OCI-LY1 (cell line): Measurements from ENCODE around the gene C11orf58.

ENCODE experiments used
- EZH2 ChIP-seq: fragments of 200-600 bp; sonication (generic), shearing (Covaris generic); IDR thresholded peaks from 2 replicates; pipeline ENCODE4 v1.8.0; 2017; ENCODE audit warnings: borderline replicate concordance, mixed run types, mild to moderate bottlenecking, antibody characterized with exemption, low read length, moderate library complexity, mixed read lengths
- TF ChIP-seq, protein P1 (sequence below): fragments of 200-600 bp; sonication (generic), shearing (Covaris generic); IDR thresholded peaks from 2 replicates; pipeline ENCODE4 v1.5.1; 2017; ENCODE audit warnings: mild to moderate bottlenecking, antibody characterized with exemption, low read length, moderate library complexity, mixed read lengths

DNA sequence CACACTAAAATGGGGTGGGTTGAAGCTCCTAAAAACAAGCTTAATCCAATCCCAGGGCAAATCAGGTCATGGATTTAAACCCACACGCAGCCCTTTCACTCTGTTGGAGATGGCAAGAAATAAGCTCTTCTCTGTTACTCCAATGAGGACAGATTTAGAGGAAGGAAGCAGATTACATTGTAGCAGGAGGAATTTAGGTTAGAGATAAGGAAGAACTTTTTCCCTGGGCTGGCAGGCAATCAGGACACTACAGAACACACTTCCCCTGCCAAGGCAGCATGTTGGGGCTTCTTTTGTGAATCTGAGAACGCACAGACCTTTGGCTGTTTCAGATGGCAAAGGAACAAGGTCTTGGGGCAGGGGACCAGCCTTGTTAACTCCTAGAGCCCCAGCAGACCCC is 46.2 kb downstream of the C11orf58 start:
- TF ChIP-seq, protein P1, sequence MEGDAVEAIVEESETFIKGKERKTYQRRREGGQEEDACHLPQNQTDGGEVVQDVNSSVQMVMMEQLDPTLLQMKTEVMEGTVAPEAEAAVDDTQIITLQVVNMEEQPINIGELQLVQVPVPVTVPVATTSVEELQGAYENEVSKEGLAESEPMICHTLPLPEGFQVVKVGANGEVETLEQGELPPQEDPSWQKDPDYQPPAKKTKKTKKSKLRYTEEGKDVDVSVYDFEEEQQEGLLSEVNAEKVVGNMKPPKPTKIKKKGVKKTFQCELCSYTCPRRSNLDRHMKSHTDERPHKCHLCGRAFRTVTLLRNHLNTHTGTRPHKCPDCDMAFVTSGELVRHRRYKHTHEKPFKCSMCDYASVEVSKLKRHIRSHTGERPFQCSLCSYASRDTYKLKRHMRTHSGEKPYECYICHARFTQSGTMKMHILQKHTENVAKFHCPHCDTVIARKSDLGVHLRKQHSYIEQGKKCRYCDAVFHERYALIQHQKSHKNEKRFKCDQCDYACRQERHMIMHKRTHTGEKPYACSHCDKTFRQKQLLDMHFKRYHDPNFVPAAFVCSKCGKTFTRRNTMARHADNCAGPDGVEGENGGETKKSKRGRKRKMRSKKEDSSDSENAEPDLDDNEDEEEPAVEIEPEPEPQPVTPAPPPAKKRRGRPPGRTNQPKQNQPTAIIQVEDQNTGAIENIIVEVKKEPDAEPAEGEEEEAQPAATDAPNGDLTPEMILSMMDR: no peak
- TF ChIP-seq EZH2: no peak
